ENCODE data around the gene GRK2.
A peak's percentile ranks its signal among the peaks of the same experiment; 100 is the strongest.

DNA sequence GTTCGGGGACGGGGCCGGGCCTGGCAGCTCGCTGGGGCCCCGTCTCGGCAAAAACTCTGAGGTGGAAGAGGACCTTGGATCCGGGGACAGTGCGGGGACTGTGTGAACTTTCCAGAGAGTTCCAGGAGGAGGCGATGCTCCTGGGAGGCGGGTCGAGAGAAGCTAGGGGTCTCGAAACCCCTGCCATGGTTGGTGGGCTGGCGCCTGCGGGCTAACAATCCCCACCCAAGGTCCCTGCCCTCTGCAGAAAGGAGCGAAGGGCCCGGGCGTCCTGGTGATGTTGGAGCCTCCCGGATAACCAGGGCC lies 4.7 kb upstream of the GRK2 start:
- TF ChIP-seq, protein P1, sequence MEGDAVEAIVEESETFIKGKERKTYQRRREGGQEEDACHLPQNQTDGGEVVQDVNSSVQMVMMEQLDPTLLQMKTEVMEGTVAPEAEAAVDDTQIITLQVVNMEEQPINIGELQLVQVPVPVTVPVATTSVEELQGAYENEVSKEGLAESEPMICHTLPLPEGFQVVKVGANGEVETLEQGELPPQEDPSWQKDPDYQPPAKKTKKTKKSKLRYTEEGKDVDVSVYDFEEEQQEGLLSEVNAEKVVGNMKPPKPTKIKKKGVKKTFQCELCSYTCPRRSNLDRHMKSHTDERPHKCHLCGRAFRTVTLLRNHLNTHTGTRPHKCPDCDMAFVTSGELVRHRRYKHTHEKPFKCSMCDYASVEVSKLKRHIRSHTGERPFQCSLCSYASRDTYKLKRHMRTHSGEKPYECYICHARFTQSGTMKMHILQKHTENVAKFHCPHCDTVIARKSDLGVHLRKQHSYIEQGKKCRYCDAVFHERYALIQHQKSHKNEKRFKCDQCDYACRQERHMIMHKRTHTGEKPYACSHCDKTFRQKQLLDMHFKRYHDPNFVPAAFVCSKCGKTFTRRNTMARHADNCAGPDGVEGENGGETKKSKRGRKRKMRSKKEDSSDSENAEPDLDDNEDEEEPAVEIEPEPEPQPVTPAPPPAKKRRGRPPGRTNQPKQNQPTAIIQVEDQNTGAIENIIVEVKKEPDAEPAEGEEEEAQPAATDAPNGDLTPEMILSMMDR (conservative IDR thresholded peaks at IDR 0.05 in 1 of 2, IDR thresholded peaks at IDR 0.05 in 1 of 2; ENCODE audit: extremely low read depth in 1 of 2, insufficient read depth in 1 of 2, low read depth in 1 of 2, low read length in 2 of 2) = peak in 1 of 2 donors; percentile 28
- no peak for TF ChIP-seq EZH2 (IDR thresholded peaks at IDR 0.05; ENCODE audit: borderline replicate concordance, low read length)

All from mammary epithelial cell (primary cell).